ENCODE results near the gene NUDT1.
"Not testable (repeated sequence)": the region's sequence is repeated elsewhere in the genome, so short reads cannot be mapped to it uniquely, and the experiment has no call there.

Gene NUDT1

GRCh38 chr7:2269089-2269990 lies 27.3 kb downstream of the NUDT1 start:
- DNase-seq (ENCODE audit: low read depth in 2 of 2): not testable (repeated sequence)

- DNase-seq (ENCODE audit: low read depth in 2 of 2): no peak
These were observed 28.0 kb downstream of the NUDT1 start for GRCh38 chr7:2269991-2270460.

DNA sequence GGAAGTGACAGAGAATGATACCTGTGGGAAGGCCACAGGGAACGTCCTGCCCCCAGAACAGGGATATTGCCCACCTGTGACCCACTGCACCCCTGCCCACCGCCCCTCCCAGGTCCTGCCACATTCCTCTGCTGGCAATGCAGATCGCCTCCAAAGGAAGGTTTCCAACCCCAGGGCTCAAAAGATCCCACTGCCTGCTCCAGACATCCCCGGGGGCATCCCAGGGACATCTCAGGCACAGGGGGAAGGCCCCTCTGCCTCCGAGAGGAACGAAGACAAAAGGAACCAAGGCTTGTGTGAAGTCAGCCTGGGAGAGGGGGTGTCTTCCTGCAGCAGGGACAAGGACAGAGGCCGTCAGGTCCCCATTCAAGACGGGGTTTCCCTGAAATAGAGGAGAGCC lies 28.5 kb downstream of the NUDT1 start:
- no peak for DNase-seq (ENCODE audit: low read depth in 2 of 2)

DNA sequence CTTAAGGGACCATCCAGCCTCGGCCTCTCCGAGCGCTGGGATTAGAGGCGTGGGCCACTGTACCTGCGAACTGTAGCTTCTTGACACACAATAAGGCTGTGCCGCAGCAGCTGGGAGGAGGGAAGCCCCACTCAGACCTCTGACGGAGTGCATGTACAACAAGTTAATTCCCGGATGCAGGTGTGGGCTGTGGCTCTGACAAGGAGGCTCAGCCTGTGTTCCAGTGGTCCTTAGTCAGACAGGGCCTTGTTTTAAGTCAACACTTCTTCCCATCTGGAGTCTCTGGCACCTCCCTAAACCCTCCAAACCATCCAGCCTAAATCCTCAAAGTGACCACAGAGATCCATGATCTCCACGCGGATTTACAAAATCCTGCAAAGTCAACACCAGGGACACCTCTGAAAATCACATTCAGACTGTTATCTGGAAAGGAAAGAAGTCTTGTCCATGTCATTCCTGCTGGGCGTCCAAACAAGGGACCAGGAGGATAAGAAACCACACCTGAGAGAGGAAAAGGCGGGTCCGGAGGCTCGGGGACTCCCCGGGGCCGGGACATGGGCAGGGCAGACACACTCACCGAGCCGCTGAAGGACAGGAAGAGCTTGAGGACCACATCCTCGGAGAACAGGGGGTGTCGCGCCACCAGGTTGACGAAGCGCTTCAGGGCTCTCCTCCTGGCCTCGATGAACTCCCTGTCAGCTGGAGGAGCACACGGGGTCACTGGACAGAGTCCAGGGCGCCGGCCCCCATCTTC lies 29.4 kb downstream of the NUDT1 start:
- DNase-seq (ENCODE audit: low read depth in 2 of 2): no peak

- no peak for DNase-seq (ENCODE audit: low read depth in 2 of 2)
These were observed 30.0 kb downstream of the NUDT1 start for GRCh38 chr7:2272031-2272430.

DNA sequence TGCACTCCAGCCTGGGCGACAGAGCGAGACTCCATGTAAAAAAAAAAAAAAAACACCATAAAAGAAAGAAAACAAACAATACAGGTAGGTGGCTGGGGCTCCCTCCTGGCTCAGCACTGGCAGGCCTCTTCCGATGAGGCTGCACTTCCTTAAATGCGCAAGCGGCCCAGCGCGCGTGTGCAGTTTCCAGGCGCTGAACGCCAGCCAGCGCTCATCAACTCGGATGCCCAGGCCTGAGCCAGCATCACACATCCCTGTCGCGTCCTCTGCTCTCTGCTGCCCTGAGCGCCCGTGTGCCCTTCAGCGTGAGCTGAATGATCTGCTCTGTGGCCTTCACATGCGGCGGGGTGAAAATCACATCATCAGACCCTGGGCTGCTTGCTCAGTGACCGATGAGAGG lies 31.8 kb downstream of the NUDT1 start:
- no peak for DNase-seq (ENCODE audit: low read depth in 2 of 2)

GRCh38 chr7:2274666-2275065 lies 32.6 kb downstream of the NUDT1 start:
- no peak for DNase-seq (ENCODE audit: low read depth in 2 of 2)

DNA sequence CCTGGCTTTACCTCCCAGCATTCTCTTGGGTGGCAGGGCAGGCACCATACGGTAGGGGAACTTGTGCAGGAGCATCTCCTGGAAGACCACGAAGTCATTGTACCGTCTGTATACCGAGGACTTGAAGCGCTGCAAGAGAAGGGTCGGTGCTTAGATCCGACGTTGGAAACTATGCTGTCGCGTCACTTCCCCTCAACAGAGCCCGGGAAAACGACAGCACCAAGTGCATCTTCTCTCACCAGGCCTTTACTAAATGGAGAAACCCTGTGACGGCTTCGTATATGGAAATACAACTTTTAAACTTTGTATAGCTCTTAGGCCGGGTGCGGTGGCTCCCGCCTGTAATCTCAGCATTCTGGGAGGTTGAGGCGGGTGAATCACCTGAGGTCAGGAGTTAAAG lies 33.1 kb downstream of the NUDT1 start:
- no peak for DNase-seq (ENCODE audit: low read depth in 2 of 2)

- DNase-seq (ENCODE audit: low read depth in 2 of 2): no peak
These were observed 34.1 kb downstream of the NUDT1 start for GRCh38 chr7:2276107-2276506.

DNA sequence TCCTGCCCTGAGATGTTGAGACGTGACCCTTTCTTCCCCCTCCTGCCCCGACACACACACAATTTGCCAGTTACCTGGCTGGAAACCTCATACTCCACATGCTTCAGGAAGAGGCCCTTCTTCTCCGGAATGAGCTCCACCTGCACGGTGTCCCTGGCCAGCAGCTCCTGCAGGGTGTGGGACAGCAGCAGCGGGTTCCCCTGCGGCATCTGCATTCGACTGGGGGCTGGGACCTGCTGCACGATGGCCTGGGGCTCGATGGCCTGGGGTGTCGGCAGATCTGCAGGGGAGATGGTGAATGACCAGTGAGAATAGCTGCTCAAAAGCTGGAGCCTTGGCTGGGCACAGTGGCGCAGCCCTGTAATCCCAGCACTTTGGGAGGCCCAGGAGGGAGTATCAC lies 36.0 kb downstream of the NUDT1 start:
- DNase-seq (ENCODE audit: low read depth in 2 of 2): no peak

DNA sequence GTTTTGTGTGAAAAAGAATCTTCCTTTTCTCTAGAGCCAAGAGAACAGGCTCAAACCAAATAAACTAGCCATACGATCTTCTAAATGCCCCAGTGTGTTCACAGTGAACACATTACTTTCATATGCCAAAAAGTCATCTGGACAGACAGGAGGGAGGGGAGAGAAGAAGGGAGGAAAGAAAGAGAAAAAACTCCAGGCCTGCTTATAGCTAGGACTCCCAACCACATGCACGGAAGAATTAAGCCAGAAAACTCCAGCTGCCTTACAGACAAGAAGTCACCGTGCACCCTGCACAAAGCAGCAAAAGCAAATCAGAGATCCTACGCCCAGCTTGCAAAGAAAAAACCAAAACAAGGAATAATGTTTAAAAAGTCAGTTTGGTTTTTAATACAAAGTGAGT lies 37.9 kb downstream of the NUDT1 start:
- DNase-seq (ENCODE audit: low read depth in 2 of 2): no peak

- no peak for DNase-seq (ENCODE audit: low read depth in 2 of 2)
These were observed 38.4 kb downstream of the NUDT1 start for GRCh38 chr7:2280424-2280823.

GRCh38 chr7:2281541-2281940 lies 39.5 kb downstream of the NUDT1 start:
- DNase-seq (ENCODE audit: low read depth in 2 of 2): no peak

GRCh38 chr7:2282185-2282751 lies 40.2 kb downstream of the NUDT1 start:
- DNase-seq (ENCODE audit: low read depth in 2 of 2): no peak

DNA sequence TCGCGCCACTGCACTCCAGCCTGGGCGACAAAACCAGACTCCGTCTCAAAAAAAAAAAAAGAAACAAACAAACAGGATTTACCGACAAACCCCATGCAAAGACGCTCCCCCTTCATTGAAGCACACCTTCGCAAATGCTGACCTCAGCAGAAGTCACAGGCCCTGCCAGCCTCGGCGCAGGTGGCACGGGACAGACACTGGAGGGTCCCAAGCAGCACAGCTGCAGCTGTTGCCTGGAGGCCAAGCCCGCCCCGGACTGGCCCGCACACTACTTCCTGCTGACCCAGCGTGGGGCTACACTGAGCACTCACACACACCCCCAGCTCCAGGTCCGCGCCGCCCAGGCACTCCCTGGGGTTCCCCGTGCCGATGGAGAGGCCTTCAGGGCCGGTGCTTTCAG lies 41.0 kb downstream of the NUDT1 start:
- no peak for DNase-seq (ENCODE audit: low read depth in 2 of 2)

- DNase-seq (ENCODE audit: low read depth in 2 of 2): no peak
These were observed 45.7 kb downstream of the NUDT1 start for GRCh38 chr7:2287745-2288144.

DNA sequence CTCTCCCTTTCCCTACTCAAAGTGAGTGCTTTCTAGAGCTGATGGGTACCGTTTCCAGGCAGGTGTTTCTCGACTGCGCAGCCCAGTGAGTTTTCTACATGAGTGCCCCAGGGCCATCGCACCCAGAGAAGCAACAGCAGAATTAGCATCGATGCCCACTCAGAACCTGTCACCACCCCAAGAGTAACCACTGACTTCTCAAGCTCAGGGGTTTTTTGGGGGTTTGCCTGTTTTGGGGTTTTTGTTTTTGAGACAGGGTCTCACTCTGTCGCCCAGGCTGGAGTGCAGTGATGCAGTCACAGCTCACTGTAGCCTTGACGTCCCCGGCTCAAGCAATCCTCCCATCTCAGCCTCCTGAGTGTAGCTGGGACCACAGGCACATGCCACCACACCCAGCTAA lies 46.5 kb downstream of the NUDT1 start:
- DNase-seq (ENCODE audit: low read depth in 2 of 2): no peak

DNA sequence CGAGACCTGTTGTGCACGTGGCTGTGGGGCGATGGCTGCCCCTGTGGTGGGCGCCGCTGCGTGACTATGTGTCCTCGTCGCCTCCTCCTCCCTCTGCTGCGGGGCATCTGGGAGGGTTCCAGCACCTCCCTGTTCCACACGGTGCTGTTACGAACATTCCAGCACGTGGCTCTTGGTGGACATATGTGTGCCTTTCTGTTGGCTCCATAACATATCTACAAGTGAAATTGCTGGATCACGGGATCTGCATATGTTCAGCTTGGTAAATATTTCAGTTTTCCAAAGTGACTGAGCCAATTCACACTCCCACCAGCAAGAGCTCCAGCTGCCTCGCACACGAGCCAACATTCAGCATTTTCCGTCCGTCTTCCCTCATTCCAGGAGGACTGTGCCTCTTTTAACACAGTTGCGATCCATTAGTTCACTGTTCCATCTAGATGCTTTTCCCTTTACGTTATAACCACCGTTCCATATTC lies 47.1 kb downstream of the NUDT1 start:
- no peak for DNase-seq (ENCODE audit: low read depth in 2 of 2)

DNA sequence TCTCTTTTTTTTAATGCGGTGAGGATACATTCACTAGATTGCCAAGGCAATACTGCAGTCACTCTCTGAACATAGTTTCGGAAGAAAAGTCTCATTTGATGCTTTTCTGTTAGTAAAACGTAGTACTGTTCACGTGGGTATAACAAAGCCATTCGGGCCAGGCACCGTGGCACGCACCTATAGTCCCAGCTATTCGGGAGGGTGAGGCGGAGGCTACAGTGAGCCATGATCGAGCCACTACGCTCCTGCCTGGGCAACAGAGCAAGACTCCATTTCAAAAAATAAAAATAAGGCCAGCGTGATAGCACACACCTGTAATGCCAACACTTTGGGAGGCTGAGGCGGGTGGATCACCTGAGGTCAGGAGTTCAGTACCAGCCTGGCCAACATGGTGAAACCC lies 47.6 kb downstream of the NUDT1 start:
- no peak for DNase-seq (ENCODE audit: low read depth in 2 of 2)

- DNase-seq (ENCODE audit: low read depth in 2 of 2): no peak
These were observed 48.9 kb downstream of the NUDT1 start for GRCh38 chr7:2290877-2291276.

GRCh38 chr7:2295936-2296620 lies 54.1 kb downstream of the NUDT1 start:
- DNase-seq (ENCODE audit: low read depth in 2 of 2): no peak

- DNase-seq (ENCODE audit: low read depth in 2 of 2): no peak
These were observed 54.8 kb downstream of the NUDT1 start for GRCh38 chr7:2296832-2297231.

Measured in stimulated activated CD8-positive, alpha-beta memory T cell treated with anti-CD3 and anti-CD28 coated beads, Interleukin-7, amount 100 ng/mL, for 1 hour (primary cell).